GF-D8 (cell line): ENCODE measurements around the gene SMARCD3.
A peak's percentile ranks its signal among the peaks of the same experiment; 100 is the strongest.

ENCODE experiments used
- DNase-seq: peaks from one replicate; lab custom pipeline; 2025; lab: John Stamatoyannopoulos, UW

SMARCD3 gene

DNA sequence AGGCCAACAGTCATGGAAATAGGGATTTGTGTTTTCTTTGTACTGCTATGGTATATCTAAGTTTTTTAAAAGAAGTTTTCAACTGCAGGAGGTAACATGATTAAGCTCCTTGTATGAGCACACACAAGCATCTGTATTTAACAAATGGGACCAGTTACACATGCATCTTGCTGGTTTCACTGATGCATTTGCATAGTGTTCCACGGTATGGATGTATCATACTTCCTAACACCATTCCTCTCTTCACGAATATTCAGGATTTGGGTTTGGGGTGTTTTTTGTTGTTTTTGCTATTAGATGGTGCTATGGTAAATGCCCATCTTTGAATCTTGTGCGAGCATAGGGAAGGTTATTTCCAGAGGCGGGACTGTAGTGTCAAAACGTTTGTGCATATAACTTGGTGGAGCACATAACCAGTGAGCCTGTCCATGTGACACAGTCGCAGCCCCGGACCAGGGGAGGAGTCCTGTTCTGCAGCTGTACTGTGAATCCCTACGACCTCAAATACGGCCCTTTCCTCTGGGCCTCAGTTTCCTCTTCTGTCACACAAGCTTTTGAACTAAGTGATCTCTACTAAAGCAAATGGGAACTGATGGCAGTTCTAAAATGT lies 40.1 kb downstream of the SMARCD3 start:
- DNase-seq = no peak

DNA sequence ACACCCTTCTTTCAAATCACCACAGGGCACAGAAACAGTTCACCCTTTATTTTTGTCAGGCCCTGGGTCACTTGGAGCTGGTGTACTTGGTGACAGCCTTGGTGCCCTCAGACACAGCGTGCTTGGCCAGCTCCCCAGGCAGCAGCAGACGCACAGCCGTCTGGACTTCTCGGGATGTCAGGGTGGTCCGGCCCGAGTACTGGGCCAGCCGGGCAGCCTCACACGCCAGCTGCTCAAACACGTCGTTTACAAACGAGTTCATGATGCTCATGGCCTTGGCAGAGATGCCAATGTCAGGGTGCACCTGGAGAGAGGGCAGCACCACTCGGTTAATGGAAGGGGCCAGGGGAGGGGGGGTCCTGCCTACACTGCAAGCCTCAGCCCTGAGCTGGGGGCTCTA lies 40.7 kb downstream of the SMARCD3 start:
- DNase-seq = no peak

DNA sequence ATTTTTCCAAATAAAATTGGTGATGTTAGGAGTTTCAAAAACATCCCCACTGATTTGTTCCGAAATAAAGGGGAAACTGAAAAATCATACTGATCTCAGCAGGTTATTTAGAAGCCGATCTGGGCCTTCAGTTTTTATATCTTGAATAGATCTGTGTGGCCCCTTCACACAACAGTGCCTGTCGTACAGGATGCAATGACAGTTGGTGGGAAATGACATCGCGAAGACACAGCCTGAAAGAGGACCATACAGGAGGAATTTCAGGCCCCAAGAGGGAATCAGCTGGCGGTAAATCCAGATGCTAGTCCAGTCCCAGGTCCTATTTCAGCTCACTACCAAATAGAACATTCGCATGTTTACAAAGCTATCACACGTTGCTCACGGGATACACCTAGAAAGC lies 41.2 kb downstream of the SMARCD3 start:
- no peak for DNase-seq

DNA sequence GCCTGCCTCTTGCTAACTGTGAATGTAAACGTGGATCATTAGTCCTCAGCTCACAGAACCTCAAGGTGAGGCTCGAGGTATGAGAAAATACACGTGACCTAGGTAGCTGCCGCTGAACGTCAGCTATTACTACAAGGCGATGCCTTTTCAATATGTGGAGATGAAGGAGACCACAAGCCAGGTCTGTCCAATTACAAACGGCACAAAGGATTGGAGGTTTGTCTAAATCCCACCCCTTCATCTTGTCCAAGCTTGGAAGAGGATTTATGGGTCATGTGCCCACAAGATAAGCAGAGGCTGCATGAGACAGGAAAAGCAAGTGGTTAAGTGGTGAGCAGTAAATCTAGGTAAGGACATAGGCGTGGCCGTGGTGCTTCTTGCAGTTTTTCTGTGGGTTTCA lies 41.6 kb downstream of the SMARCD3 start:
- DNase-seq = peak; percentile 76

DNA sequence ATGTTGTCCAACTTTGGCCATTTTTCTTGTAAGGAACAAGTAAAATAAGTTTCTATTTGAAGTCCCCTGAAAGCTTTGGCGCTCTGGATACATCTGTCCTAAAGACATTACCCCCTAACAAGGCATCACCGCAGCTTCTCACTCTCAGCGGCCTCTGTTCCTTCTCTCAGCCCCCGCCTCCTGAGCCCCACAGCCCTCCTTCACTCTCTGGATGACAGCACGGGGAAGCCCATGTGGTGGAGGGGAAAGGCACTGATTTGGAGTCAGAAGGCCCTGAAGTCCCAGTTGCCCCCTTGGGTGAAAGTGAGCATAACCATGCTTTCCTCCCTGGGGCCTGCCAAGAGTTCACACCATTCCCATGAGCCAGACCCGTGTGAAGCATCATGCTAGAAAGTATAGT lies 42.8 kb downstream of the SMARCD3 start:
- DNase-seq = no peak

DNA sequence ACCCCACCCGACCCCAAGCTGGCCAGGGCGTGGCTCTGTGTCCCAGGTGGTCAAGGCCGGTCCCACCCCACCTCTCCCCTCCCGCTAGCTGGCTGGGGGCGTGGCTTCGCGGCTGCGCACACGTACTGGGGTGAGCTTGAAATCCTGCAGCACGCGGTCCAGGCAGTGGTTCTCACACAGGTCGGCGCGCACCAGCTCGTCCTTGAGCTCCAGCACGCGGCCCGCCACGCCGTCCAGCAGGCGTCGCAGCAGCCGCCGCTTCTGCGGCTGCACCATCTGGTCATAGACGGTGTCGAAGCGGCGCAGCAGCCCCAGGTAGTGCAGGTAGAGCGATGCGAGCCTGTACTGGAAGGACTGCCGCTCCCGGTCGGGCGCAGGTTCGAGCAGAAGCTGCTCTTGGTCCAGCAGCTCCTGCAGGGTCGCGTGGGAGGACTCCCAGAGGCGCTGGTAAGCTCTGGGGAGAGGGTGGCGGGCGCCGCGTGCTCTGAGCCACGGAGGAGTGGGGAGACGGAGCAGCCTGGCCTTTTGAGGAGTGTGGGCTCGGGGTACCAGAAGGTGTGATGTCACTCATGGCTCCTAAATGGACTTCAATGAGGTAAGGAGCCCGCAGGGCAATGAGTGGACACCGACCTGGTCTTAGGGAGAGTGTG lies 44.0 kb downstream of the SMARCD3 start:
- no peak for DNase-seq

DNA sequence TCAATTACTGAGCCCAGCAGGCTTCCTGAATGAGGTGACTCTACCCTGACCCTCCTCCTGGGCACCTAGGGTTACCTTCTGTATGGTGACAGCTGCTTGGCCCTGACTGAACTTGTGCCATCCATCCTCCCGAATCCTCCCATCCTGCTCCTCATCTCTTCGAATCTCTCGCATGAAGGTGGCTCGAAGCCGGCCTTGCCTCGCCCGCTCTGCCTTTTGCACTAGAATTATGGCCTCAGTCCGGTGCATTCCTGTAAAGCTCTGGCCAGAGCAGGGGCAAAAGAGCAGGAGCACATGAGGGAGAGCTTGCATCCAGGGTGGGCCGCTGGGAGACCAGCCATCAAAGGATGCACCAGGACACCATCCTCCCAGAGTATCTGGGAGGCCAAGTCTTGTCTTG lies 45.7 kb downstream of the SMARCD3 start:
- no peak for DNase-seq

DNA sequence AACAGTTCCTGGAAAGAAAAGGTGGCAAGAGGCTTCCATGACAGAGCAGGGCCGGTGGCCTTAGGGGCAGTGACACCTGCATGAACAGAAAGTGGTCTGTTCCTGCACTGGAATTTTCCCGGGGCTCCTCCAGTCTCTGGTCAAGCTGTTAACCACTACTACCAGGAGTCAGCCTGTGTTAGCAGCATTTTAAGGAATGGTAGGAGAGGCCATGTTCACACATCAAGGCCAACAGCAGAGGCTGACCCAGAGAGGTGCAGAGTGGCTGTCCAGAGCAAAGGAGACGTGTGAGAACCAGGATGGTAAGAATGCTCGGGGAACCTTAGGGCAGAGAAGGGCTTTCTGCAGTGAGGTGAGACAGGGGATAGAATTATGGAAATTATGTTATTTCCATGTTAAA lies 46.7 kb downstream of the SMARCD3 start:
- DNase-seq = no peak

DNA sequence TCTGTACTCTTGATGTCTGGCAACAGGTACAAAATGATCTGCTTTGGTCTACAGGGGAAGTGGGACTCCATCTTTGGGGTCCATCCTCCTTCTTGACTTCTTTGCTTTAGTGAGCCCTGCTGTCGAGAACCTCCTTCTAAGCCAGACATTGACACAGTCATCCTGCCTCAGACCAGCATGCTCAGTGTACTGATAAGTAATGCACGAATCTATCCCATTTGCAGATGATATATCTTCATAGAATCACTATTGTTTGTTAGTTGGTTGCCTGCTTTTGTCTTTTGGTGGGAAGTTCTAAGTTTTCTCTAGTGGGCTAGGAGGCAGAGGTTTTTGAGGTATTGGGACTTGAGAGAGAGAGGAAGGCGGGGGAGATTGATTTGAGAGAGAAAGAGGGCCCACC lies 47.1 kb downstream of the SMARCD3 start:
- no peak for DNase-seq

DNA sequence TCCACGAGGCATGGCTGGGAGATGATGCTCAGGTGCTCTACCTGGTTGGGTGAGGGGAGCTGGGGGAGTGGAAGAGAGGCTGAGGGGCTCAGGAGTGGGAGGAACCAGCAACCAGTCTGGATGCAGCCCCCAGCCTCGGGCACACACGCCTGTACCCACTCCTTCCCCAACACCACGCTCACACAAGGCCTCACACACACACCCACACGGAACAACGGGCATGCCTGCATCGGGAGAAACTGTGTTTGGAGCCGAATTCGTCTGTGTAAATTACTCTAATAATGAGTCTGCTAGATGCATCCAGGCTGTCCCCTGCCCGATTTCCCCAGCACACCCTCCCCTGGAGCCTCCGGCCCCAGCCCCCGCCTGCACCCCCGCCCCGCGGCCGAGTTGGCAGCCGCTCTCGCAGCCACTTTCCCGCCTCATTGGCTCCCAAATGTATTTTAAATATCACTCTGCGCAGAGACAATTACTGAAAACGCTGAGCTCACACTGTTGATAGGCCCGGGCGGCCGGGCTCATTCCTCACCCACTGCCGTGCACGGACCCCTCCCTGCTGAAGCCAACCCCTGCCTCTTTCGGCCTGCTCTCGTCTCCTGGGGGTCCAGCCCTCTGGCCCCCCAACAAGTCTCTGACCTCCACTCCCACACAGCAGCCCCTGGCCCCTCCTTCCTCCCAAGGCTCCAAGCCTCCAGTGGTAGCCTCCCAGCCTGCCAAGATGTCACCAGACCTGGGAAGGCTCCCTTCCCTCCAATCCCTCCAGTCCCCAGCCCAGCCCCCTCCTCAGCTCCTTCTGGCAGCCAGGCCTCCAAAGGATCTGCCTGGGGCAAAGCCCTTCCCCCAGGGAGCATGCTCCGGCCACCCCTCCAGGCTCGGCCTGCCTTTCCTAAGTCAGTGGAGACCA lies 49.3 kb downstream of the SMARCD3 start:
- no peak for DNase-seq

DNA sequence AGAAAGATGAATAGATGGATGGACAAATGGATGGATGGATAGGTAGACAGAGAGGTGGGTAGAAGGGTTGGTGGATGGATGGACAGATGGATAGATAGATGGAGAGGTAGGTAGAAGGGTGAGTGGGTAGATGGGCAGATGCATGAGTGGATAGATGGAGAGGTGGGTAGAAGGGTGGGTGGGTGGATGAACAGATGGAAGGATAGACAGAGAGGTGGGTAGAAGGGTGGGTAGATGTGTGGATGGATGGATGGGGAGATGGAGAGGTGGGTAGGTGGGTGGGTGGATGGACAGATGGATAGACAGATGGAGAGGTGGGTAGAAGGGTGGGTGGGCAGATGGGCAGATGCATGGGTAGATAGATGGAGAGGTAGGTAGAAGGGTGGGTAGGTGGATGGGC lies 50.6 kb downstream of the SMARCD3 start:
- DNase-seq = no peak

DNA sequence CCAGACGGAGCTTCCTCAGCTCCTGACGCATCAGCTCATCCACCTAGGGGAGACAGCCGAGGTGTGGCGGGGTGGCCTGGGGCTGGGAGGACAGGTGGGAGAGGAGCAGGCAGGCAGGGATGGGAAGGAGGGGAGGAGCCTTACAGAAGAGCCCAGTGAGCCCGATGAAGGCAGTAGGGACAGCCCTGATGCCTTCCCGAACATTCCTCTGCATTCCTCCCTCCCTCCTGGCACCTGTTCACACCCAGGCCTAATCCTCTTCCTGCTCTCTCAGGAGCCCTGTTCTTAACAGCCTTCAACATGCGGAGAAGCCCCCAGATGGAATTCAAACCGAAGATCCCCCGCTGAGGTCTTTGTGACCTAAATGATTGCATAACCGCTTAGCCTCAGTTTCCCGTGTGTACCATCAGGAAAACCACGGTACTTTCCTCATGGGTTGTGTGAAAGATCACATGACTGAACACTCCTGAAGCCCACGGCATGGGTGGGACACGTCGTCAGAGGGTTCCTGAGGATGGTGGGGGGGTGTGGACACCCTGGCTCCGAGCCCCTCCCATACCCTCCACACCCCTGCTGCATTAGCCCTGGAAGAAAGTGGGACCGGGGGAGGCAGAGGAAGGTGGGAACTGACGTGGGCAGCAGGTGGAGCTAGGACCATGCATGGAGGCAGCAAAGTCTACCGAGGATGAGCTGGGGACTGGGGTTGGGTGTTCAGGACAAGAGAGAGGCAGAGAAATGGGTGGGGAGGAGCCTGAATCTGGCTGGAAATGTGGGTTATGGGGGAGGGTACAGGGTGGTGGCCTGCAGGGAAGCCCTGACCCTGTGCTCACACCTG lies 52.7 kb downstream of the SMARCD3 start:
- DNase-seq = no peak

DNA sequence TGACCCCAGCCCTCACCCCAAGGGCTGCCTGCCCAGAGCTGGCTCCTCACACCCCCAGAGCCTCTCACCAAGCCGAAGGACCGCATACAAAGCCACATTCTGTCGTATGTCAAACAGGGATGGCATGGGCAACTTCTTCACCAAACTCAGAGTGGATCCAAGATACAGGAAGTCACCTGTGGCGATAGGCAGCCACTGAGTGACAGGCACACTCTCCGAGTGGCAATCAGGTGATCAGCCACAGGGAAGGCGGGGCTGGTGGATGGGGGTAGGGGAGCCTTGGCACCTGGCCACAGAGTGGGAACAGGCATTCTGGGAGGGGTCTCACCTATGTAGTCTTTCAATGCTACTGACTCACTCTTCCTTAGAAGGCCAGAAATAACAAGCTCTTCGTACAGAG lies 54.3 kb downstream of the SMARCD3 start:
- DNase-seq = no peak

DNA sequence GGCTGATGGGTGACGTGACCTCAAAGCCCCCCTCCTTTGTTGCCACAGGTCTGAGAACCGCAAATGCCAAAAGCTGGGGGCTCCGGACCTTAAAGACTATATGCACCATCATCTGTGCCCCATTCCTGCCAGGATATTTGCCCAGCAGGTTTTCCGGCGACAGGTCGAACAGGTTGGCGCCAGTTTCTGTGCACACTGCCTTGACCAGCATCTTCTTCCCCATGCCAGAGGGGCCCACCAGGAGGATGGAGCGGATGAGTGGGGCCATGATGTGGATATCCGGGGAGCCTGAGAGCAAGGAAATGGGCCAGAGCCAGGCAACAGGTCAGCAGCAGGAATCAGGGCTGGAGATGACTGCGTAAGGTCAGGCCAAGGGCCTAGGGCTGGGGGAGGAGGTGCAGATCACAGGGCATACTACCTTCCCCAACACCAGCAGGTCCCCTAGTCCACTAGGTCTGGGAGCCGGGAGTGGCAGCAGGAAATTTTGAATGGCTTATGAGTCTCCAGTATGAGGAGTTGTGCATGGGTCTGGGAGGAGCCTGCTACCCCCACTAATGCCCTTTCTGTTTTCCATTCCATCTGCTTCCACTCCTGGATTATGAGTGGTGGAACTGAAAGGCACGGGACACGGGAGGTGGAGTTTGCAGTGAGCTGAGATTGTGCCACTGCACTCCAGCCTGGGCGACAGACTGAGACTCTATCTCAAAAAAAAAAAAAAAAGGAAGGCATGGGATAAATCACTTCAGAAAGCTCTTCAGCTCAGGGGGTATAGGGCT lies 55.1 kb downstream of the SMARCD3 start:
- no peak for DNase-seq

DNA sequence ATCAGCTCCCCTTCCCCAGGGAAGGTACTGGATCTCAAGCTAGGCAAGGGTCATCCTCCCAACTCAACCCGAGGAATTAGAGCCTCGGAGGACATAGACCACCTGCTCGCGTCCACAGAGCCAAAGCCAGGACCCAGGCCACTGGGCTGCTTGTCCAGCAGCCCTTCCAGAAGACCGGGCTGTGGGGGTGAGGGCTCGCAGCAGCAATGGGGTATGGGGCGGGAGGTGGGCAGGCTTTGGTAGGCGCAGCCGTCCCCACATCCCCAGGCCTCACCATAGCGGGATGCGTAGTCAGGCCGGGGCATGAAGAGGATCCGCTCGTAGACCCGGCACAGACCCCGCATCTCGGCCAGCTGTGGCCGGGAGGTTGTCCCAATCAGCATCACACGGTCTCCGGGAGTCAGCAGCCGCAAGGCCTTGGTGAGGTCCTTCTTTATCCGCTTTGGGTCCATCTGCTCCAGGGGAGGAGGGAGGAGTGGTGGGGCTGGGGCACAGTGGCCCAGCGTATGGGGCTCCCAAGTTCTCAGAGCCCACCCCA lies 56.4 kb downstream of the SMARCD3 start:
- no peak for DNase-seq

DNA sequence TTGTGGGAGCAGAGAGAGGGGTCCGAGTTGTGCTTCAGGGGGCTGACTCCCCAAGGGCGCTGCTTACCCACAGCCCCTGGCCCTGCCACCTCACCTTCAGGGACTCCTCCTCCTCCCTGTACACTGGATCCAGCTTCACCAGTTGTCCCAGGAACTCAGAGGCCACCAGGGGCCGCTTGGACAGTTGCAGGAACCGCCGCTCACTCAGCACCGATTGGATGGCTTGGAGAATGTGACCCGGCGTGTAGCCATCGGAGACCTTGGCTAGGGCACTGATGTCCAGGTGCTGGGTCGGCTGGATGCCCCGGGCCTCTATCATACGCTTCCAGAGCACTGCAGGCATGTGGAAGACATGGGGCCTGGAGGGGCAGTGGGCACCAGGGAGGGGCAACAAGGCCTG lies 57.0 kb downstream of the SMARCD3 start:
- DNase-seq = no peak

DNA sequence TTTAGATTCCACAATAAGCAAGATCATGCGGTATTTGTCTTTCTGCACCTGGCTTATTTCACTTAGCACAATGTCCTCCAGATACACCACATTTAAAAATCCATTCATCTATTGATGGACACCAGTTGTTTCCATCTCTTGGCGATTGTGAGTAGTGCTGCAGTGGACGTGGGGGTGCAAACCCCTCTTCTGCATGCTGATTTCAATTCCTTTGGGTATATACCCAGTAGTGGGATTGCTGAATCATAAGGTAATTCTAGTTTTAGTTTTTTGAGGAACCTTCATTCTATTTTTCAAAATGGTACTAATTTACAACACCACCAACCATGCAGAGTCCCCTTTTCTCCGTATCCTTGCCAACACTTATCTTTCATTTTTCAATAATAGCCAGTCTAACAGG lies 59.5 kb downstream of the SMARCD3 start:
- no peak for DNase-seq
